Measurements from ENCODE around the gene ITPRID1.

DNA sequence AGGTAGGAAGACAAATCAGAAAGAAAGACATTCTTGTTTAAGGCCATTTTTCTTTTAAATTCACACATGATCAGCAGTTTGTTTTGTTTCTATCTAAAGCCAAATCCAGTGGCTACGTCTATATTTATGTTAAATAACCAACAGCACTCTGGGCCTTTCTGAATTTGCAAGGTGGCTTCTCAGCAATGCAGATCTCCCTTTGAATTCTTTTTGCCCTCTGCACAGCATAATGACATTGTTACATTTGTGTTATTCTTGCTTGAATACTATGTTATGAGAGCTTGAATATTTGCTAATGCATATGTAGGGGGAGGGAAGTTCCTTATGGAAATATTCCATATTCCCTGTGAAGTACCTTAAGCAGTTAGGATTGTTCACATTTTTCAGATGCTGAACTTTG, 99.7 kb downstream of the ITPRID1 start:
- TF ChIP-seq, protein P1, sequence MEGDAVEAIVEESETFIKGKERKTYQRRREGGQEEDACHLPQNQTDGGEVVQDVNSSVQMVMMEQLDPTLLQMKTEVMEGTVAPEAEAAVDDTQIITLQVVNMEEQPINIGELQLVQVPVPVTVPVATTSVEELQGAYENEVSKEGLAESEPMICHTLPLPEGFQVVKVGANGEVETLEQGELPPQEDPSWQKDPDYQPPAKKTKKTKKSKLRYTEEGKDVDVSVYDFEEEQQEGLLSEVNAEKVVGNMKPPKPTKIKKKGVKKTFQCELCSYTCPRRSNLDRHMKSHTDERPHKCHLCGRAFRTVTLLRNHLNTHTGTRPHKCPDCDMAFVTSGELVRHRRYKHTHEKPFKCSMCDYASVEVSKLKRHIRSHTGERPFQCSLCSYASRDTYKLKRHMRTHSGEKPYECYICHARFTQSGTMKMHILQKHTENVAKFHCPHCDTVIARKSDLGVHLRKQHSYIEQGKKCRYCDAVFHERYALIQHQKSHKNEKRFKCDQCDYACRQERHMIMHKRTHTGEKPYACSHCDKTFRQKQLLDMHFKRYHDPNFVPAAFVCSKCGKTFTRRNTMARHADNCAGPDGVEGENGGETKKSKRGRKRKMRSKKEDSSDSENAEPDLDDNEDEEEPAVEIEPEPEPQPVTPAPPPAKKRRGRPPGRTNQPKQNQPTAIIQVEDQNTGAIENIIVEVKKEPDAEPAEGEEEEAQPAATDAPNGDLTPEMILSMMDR (IDR thresholded peaks at IDR 0.05 in 2 of 3, conservative IDR thresholded peaks at IDR 0.05 in 1 of 3; ENCODE audit: borderline replicate concordance in 1 of 3, insufficient read depth in 1 of 3, low read depth in 2 of 3, low read length in 2 of 3): no peak
- TF ChIP-seq, protein P2, sequence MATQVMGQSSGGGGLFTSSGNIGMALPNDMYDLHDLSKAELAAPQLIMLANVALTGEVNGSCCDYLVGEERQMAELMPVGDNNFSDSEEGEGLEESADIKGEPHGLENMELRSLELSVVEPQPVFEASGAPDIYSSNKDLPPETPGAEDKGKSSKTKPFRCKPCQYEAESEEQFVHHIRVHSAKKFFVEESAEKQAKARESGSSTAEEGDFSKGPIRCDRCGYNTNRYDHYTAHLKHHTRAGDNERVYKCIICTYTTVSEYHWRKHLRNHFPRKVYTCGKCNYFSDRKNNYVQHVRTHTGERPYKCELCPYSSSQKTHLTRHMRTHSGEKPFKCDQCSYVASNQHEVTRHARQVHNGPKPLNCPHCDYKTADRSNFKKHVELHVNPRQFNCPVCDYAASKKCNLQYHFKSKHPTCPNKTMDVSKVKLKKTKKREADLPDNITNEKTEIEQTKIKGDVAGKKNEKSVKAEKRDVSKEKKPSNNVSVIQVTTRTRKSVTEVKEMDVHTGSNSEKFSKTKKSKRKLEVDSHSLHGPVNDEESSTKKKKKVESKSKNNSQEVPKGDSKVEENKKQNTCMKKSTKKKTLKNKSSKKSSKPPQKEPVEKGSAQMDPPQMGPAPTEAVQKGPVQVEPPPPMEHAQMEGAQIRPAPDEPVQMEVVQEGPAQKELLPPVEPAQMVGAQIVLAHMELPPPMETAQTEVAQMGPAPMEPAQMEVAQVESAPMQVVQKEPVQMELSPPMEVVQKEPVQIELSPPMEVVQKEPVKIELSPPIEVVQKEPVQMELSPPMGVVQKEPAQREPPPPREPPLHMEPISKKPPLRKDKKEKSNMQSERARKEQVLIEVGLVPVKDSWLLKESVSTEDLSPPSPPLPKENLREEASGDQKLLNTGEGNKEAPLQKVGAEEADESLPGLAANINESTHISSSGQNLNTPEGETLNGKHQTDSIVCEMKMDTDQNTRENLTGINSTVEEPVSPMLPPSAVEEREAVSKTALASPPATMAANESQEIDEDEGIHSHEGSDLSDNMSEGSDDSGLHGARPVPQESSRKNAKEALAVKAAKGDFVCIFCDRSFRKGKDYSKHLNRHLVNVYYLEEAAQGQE (IDR thresholded peaks at IDR 0.05; ENCODE audit: low read depth): no peak
- TF ChIP-seq EZH2 (IDR thresholded peaks at IDR 0.05): no peak
- TF ChIP-seq POLR2AphosphoS5 (IDR thresholded peaks at IDR 0.05; ENCODE audit: low read depth, low read length): no peak
- no peak for TF ChIP-seq CEBPB (IDR thresholded peaks at IDR 0.05; ENCODE audit: low read depth)
- TF ChIP-seq JUND (IDR thresholded peaks at IDR 0.05): no peak
- no peak for TF ChIP-seq SIN3A (IDR thresholded peaks at IDR 0.05; ENCODE audit: low read depth)
- no peak for TF ChIP-seq POLR2A (IDR thresholded peaks at IDR 0.05; ENCODE audit: borderline replicate concordance, extremely low read depth, insufficient read depth, insufficient read length)
- TF ChIP-seq ZNF274 (IDR thresholded peaks at IDR 0.05; ENCODE audit: low read depth, low read length): no peak

Measured in HCT116 (cell line).